COR-L47 (cell line): Measurements from ENCODE around the gene PRKN.

ENCODE experiments used
- DNase-seq: peaks from one replicate; lab custom pipeline; 2025; lab: John Stamatoyannopoulos, UW

Gene PRKN

DNA sequence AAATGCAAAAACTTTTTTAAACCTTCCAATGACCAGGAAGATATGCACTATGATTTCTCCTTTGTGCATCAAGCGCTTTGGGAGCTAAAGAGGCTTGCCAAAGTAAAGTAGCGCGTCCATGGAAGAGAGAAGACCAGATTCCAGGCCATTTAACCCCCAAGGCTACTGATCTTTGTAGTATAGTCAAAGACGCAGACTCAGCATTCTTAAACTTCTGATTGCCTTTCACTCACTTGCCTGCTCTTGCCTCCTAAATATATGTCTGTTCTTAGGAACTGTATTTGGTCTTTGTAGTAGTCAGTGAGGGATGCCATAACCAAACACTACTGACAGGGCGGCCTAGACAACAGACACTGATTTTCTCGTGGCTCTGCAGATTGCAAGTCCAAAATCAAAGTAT lies 426.4 kb downstream of the PRKN start:
- DNase-seq: no peak

DNA sequence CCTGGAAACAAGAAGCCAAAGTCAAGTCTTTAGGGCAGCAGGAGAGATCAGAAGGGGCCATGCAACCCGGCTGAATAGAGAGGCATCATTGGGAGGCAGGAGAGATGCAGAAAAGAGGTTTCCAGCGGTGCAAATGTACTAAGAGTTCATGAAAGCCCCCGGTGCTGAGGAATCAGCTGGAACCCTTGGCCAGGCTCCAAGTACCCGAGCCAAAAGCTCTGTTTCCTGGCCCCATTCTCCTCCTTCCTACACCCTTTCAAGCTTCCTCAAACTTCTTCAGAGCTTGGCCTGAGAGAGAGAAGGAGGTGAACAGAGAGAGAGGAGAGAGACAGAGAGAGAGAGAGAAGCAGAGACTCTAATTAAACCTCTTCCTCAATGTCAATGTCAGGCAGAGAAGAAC lies 433.5 kb downstream of the PRKN start:
- no peak for DNase-seq

- DNase-seq: no peak
Measured at GRCh38 chr6:162292915-162293314, 434.7 kb downstream of the PRKN start.

DNA sequence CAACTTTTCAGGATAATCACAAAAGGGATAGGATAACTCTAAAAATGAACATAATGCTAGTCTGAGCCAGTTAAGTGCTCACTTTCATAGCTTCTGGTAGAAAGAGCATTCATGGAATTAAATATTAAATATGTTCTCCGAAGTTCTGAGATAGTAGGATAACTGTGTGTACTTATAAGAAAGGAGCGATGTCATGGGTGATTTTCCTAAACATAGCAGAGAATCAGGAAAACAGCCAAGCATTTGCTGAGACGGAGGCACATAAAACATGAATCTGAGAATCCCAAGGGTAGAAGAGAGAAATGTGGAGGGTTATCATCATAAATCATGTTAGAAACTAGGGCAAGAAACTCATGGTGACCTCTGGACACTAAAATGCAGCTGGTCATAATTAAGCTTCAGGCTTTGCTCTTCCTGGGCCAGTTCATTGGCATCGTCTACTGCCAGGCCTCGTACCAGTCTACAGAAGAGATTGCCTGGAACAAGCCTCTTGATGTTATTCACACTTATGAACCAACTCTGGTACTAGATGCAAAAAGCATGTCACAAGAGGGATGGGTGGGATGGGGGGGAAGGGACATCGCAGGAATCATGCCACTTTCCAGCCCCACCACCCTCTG lies 436.6 kb downstream of the PRKN start:
- DNase-seq: no peak

DNA sequence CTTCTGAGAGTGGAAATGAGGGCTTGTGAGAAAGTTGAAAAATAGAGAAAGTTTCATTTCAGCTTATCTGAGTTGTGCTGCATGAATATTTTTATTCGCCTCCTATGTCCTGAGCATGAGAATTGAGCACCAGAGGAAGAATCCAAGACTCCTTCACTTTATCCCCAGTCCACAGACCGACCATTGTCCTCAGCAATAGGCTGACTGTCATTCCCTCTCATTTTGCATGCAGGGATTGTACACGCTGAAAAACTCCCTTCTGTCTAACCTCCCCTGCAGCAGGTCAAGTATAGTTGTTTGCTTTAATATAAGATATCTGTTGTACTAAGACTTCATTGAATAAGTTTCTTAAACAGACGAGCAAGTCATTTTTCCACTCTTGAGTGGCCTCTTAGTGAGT lies 437.6 kb downstream of the PRKN start:
- DNase-seq: no peak

DNA sequence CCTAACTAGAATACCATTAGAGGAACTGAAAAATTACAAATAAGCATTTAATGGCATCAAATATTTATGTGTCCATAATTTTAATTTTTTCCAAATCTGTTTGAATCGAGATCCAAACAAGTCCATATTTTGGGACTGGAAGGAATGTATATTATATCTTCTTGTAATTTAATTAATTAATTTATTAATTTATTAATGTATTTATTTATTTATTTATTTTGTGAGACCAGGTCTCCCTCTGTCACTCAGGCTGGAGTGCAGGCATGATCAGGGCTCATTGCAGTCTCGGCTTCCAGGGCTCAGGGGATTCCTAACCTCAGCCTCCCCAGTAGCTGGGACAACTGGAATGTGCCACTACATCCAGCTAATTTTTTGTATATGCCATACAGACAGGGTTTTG lies 453.6 kb downstream of the PRKN start:
- DNase-seq: no peak

DNA sequence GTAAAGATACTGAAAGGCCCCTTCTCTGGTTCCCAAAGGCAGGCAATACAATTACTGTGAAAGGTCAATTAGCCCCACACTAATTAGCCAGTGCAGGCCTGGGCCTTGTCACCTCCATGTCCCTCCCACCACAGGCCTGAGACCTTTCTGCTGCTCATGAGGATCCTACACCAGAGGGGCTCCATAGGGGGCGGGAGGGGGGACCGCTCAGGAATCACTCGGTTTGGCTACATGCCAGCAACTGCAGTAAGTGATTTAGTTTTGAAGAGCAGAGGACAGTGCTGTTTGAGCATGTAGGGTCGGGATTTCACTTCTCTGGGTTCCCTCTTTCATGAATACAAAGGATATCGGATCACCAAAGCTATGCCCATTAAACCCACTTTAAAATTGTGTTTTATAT lies 455.6 kb downstream of the PRKN start:
- DNase-seq: no peak

- no peak for DNase-seq
Measured at GRCh38 chr6:162270966-162271365, 456.6 kb downstream of the PRKN start.

GRCh38 chr6:162267641-162268040 lies 459.9 kb downstream of the PRKN start:
- DNase-seq: no peak

DNA sequence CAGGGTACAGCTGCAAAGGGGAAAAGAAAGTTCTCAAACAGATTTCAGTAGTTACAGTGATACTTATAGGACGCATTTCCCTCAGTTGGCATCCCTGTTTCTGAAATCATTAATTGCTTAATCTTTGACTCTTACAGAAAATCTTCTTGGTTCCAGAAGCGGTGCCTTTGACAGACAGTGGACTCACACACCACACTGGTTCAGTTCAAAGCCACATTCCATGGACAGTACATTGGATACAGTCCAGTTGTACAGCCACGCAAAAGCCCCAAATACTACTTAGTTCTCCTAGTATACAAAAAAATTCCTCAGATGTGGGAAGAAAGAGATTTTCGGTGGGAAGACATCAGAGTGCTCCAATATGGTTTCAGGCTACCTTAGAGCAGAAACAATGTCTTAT lies 460.4 kb downstream of the PRKN start:
- DNase-seq: no peak

DNA sequence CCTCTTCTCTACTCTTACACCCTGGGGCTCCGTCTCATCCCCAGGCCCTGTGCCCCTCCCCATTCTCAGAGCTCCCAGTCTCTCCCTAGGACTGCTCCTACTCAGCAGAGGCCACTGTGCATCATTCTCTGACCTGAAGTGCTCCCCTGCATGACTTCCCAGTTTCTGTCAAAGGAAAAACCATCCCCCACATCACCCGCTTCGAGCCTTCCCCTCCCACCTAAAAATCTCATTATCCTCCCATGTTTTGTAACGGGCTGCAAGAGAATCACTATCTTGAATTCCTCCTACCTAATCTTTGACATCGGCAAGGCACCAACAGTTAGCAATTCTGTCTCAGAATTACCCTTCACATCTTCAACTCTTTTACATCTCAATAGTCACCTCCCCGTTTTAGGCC lies 463.0 kb downstream of the PRKN start:
- no peak for DNase-seq

DNA sequence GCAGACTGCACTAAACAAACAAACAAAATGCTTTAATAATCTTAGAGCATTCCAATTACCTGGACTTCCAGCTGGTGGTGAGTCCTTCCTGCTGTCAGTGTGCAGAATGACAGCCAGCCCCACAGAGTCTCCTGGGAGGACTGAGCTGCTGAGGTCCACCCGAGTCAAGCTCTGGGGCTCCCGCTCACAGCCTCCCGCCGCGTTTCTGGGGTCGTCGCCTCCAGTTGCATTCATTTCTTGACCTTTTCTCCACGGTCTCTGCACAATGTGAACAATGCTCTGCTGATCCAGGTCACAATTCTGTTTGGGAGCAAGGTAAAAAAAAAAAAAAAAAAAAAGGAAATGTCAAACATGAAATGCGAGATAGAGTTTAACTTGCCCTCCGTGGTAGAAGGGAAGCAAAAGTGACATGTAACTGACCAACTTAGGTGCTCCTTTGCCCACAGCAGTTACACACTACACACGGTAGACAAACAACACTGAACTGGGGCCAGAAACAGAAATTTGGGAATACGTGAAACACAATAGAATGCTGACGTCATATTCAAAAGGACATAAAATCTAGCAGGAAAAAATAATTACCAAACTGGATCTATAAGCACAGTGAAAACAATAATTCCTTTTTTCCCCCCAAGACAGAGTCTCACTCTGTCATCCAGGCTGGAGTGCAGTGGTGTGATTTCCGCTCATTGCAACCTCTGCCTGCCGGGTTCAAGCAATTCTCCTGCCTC lies 464.9 kb downstream of the PRKN start:
- DNase-seq: no peak

- no peak for DNase-seq
Measured at GRCh38 chr6:162261598-162261997, 466.0 kb downstream of the PRKN start.

- DNase-seq: no peak
Measured at GRCh38 chr6:162260027-162260426, 467.5 kb downstream of the PRKN start.

DNA sequence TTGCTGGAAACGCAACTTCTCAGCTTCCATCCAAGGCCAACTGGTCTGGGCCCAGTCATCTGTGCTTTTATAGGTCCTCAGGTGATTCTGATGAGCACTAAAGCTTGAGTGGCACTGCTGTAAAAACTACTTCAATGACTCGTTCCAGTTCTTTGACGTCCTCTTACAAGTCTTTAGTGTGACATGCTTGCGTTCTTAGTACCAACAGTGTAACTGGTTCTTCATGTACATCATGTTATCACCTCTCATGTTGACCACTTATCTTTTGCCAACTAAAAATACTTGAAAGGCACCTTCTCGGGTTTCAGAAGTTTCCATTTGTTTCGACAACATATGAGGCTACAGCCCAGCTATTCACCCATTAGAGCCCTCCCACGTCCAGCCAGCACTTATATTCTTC lies 468.9 kb downstream of the PRKN start:
- no peak for DNase-seq

- DNase-seq: no peak
Measured at GRCh38 chr6:162256361-162256760, 471.2 kb downstream of the PRKN start.

DNA sequence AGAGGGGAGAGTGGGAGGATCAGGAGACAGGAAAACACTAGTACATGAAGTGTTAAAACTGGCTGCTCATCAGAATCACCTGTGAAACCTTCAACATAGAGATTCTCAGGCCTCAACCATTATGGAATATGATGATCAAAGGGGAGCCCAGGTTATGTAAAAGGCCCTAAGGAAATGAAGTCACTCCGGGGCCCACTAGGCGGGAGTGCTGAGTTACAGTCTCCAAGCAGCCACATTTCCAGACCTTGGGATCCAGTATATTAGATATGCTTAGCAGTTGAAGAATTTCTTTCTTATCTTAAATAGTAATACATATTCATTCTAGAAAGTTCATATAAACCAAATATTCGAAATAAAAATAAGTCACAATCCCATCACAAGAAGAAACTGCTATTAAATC lies 476.3 kb downstream of the PRKN start:
- no peak for DNase-seq

DNA sequence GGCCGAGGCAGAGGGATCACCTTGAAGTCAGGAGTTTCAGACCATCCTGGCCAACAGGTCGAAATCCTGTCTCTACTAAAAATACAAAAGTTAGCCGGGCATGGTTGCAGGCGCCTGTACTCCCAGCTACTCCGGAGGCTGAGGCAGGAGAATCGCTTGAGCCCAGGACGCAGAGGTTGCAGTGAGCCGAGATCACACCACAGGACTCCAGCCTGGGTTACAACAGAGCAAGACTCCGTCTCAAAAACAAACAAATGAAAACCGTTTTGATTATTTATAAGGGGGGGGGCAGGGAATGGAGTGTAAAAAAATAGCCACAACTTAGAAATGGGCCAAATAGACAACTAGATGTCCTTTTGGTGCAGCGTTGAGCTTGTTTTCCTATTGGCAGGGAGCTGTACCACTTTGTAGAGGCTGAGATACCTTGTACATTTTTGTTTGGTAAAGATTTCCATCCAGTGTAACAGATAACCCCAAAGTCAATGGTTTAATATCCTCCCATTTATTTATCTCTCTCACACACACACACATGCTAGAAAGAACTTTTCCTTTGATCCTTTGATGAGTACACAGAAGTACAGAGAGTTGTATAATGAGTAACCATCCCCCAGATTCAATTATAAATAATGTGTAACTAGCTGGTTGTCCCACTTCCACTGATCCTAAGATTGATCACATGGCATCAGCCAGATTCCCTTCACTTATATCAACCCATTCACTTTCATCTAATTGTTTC lies 477.5 kb downstream of the PRKN start:
- no peak for DNase-seq

DNA sequence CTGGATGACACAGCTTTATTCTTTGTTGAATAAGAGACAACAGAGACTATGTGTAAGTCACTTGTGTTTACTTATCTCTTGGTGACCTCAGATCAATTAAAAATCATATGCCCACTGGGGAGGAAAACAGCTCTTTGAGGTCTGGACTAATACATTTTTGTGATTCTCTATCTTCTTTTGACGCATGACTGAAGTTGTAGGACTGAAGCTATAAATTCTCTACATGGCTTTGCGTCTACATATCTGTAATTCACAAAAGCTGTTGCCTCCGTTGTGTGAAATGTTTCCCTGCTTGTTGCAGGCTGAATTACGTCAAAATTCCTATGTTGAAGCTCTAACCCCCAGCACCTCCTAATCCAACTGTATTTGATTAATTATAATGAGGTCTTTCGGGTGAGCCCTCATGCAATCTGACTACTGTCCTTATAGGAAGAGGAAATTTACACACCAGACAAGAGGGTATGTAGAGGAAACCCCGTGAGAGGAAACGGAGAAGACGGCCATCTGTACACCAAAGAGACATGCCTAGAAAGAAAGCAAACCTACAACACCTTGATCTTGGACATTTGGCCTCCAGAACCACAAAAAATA lies 481.6 kb downstream of the PRKN start:
- DNase-seq: no peak

DNA sequence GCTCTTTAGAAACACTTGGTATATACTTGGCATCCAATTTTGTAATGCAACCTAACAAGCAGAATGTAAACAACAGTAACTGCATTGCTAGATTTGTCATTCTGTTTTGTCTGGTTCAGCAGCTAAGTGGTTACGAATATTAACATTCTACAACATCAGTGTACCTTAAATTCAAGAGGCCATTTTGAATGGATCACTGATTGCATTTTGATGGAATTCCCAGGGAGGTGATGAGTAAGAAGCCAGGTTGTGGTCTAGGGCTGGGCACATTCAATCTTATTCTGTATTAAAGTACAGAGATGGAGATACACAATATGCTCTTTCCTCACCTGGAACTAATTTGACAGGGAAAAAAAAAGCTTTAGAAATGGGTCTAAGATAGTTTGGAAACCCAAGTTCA lies 483.5 kb downstream of the PRKN start:
- no peak for DNase-seq

DNA sequence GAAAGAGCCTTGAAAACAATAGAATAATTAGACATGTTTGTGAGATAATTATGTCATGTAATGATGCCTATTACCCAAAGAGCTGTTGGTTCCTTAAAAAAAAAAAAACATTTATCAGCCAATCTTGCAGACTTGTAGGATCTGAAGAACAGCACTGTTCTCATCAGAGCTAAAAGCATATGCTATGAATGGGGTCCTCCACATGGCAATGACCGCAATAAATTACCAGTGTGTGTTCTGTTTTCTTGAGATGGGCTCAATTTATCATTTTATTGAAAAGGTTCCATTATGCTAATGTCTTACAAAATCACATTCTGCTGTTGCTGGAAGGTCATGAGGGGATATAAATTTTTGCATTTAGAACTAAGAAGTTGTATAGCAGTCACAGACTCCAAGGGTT lies 484.7 kb downstream of the PRKN start:
- DNase-seq: no peak

- no peak for DNase-seq
Measured at GRCh38 chr6:162239330-162239729, 488.2 kb downstream of the PRKN start.

GRCh38 chr6:162238675-162239074 lies 488.9 kb downstream of the PRKN start:
- no peak for DNase-seq
